GM12872 (cell line): ENCODE data around the gene NQO2.

Experiments
- CTCF ChIP-seq: IDR thresholded peaks from 3 replicates; pipeline ENCODE4 v1.5.1; 2011; ENCODE audit warnings: low read depth, mild to moderate bottlenecking, low read length, moderate library complexity; ENCODE audit not compliant: insufficient read depth

NQO2 gene

DNA sequence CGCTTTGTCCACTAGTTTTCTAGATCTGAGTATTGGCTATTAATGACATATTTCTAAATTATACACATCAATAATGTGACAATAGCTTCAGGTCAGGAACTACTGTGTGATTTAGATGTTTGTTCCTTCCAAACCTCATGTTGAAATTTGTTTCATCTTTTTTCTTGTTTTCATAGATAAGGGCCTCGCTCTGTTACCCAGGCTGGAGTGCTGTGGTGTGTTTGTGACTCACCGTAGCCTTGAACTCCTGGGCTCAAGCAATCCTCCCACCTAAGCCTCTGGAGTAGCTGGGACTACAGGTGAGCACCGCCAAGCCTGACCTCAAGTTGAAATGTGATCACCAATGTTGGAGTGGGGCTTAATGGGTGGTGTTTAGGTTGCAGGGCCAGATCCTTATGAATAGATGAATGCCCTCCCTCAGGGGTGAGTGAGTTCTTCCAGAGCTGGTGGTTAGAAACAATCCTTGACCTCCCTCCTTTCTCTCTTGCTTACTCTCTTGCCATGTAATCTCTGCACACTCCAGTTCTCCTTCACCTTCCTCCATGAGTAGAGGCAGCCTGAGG, 5.9 kb upstream of the NQO2 start:
- TF ChIP-seq CTCF = no peak

GRCh38 chr6:2998249-2998997, 1.3 kb upstream of the NQO2 start:
- TF ChIP-seq CTCF = peak; percentile 55

DNA sequence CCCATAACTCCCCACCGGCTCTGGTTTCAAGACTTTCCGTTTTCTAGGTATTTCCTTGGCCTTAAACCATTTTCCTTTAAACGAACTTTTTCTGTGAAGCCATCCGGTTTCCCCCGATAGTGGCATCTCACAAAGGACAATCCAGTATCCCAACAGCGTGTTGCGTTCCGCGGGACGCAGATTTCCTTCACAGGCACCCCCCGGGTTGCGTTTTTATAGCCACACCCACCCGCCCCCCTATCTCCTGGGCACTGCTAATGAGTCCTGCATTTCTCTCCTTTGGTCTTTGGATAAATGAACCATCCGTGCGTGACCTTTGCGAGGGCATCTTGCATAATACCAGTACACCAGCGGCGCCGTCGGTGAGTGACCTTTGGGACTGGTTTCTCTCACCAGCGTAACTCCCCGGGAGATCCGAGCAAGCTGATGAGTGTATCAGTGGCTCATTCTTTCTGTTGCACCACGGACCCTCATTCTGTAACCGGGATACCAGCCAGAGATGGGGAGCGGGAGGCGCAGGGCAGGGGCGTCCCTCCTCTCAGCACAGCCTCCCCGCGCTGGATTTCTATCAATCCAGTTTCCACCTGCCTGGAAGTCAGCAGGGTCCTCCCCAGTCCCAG, 586 bp upstream of the NQO2 start:
- no peak for TF ChIP-seq CTCF

DNA sequence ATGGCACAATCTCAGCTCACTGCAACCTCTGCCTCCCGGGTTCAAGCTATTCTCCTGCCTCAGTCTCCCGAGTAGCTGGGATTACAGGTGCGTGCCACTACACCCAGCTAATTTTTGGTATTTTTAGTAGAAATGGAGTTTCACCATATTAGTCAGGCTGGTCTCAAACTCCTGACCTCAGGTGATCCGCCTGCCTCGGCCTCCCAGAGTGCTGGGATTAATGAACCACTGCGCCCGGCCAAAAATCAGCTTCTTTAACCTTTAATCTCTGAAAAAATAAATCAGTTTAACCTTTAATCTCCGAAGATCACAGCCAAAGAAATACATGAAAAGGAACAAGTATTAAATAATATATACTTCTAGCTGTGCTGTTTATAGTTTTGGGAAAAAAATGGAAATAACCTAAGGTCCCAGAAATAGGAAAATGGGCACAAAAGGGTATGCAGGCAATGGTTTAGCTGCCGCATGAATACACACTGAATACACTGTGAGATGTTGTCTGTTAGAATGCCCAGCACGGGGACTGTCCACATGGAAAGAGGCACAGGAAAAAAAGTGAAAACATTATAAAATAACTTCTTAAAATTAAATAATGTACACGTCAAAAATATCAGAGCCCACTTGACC, 1.6 kb downstream of the NQO2 start:
- no peak for TF ChIP-seq CTCF

DNA sequence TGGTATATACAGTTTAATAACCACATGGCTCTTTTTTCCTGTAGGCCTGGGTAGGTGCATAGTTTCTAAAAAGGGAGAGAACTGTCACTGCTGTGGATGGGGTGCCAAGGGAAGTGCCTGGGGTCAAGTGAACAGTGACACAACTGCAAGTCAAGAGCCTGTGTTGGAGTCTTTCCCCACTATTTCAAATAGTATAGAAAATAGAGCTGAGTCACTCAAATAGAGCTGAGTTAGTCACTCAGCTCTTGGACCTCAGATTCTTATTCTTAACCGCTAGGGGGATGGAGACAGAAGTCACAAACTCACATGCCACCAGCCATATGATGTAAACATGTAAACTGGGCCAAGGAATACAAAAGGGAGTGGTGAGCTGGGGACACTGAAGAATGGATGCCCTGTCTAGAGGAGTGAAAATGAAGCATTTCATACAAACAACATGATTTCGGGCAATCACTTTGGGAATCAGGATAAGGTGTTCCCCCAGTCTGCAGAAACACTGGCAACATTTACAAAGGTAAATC, 2.1 kb downstream of the NQO2 start:
- TF ChIP-seq CTCF = peak; percentile 72

GRCh38 chr6:3005077-3005476, 5.4 kb downstream of the NQO2 start:
- TF ChIP-seq CTCF = no peak

- no peak for TF ChIP-seq CTCF
These were observed 6.2 kb downstream of the NQO2 start for GRCh38 chr6:3005874-3006273.
